OCI-M1 (cell line): ENCODE measurements around the gene DAB2IP.

Source experiments
- DNase-seq: peaks from one replicate; lab custom pipeline; 2025; lab: John Stamatoyannopoulos, UW

DAB2IP gene

DNA sequence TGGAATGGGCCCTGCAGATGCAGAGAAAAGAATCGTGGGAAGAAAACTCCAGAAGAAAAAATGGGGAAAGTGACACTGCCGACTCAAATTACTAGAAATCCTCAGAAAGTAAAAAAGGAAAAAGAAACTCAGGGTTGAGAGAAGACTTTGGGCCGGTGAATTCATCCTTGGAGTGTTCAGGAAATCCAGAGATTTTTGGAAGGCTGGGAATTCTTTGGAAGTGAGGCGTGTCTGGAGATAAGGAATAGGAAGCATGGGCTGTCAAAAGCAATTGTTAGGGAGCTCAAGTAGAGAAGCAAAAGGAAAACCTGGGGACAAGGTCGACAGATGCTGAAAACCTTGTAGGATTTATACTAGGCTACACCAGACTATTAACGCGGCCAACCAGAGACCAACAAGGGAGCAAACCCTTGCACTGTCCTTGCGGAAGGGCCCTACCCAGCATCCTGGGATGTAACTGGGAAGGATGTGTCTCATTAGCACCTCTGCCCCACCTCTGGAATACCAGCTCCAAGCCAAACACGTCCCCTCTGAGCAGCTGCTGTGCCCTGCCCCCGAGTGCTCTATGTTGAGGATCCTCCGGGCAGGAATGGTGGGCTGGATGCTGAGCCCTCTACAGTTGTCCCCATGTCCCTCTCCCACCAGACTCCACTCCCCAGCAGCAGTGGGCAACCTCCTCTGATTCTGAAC lies 11.6 kb downstream of the DAB2IP start:
- no peak for DNase-seq

DNA sequence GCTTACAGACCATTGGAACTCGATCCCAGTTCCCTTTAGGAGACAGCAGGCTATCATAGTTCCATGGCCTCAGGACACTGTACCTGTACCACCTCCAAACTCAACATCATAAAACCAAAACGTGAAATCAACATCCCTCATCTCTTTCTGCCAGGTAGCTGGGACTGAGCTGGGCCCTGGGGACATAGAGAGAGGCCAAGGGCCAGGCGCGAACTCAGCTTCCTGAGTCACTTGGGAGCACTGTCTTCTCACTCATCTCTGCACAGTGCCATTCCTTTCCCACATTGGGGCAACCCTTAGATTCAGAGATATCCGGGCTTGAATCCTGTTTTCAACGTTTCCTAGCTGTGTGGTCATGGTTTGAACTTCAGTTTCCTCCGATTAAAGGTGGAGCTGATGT lies 12.2 kb downstream of the DAB2IP start:
- DNase-seq: no peak

DNA sequence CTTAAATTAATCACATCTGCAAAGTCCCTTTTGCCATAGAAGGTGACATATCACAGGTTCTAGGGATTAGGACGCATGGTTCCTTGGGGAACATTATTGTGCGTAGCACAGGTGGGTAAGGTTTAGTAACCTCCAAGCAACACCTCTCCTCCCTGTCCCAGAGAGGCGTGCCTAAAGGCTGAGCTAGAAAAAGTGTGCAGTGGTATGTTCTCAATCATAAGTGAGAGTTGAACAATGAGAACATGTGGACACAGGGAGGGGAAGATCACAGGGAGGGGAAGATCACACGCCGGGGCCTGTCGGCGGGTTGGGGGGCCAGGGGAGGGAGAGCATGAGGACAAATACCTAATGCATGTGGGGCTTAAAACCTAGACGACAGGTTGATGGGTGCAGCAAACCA lies 14.9 kb downstream of the DAB2IP start:
- DNase-seq: no peak

DNA sequence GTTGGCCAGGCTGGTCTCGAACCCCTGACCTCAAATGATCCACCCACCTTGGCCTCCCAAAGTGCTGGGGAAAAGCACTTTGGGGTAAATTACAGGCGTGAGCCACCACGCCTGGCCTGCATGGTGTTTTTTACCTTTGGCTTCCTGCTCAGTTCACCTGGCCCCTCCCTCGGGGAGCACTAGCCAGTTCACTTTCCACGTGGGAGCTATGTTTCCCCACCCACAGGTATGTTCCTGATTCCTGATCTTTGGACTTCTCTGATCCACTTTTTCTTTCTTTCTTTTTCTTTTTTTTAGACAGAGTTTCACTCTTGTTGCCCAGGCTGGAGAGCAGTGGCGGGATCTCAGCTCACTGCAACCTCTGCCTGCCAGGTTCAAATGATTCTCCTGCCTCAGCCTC lies 15.8 kb downstream of the DAB2IP start:
- DNase-seq: no peak

DNA sequence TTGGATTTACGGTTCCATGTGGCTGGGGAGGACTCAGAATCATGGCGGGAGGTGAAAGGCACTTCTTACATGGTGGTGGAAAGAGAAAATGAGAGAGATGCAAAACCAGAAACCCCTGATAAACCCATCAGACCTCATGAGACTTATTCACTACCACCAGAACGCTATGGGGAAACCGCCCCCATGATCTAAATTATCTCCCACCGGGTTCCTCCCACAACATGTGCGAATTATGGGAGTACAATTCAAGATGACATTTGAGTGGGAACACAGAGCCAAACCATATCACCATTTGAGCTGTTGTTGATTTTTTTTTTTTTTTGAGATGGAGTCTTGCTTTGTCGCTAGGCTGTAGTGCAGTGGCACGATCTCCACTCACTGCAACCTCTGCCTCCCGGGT lies 16.5 kb downstream of the DAB2IP start:
- no peak for DNase-seq

DNA sequence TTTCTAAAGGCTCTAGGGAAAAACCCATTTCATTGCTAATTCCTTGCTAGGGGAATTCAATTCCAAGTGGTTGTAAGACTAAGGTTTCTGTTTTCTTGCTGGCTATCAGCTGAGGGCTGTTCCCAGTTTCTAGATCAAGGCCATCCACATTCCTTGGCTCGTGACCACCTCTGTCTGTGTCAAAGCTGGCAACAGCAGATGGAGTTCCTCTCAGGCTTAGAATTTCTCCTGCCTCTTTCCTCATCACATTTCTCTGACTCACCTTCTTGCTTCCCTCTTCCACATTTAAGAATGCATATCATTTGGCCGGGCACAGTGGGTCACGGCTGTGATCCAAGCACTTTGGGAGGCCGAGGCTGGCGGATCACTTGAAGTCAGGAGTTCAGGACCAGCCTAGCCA lies 19.0 kb downstream of the DAB2IP start:
- DNase-seq: no peak

DNA sequence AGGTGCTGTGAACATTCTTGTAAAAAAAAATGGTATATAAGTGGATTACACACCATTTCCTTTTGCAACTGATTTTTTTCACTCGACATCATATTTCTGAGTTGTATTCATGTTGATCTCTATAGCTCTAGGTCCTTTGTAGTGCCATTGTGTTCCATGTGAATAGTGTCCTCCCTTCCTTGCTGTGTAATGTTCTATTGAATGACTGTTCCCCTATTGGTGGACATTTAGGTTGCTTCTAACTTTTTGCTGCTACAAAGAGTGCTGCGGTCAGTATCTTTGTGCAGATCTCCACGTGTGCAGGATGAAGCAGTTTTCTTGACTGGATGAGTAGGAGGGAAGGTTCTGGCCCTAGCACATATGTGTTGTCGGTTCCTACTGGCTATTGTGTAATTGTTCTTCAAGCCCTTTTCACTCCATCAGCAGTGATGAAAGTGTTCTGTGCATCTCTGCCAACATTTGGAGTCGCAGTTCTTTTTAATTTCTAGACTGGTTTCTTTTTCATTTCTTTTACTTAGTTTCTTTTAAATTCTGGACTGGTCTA lies 20.2 kb downstream of the DAB2IP start:
- DNase-seq: no peak

DNA sequence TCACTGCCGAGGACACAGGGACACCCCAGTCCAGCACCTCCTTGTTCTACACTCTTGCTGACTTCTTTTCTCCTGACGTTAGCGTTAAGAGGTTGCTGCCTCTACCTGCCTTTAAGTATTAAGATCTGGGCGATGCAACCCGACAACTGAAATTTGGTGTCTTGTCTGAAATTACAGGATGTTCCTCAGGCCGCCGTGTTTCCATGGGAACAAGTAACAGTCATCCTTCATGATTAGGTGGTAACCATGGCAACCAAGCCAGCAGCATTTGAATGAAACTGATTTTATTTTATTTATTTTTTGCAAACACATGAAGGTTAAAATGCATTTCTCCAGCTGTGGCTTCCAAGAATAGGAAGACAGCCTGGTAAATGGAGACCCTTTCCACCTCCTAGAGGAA lies 20.8 kb downstream of the DAB2IP start:
- no peak for DNase-seq

DNA sequence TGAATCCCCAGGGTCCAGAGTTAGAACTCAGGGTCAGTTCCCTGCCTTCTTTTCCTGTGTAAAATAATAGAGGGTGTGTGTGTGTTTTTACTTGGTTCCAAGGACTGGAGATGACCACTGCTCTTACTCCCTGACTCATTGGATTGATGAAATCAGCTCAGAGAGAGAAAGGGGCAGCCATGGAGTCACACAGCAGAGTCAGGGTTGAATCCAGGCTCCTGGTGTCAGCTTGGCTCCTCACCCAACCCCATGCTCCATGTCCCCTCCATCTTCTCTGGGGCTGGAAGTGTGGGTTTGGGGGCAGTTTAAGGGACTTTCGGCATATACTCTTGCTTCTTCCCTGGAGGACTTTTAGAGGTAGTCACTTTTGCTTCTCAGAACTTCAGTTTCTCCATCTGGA lies 21.6 kb downstream of the DAB2IP start:
- no peak for DNase-seq

DNA sequence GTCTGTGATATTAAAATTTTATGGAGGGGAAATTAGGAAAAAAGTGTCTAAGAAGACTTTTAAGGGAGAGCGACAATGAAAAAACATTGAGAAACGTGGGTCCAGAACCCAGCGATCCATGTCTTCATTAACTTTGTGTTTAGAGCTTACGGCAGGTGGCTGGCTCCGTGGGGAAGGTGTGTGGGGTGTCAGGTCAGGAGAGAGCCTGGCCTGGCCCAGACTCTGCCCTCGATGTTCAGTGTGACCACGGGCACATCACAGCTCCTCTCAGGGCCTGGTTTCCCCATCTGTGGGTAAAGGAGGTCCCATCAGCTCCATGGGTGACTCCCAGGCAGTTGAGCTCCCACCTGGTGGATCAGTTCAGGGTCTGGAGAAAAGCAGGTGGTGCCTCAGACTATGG lies 22.1 kb downstream of the DAB2IP start:
- no peak for DNase-seq

DNA sequence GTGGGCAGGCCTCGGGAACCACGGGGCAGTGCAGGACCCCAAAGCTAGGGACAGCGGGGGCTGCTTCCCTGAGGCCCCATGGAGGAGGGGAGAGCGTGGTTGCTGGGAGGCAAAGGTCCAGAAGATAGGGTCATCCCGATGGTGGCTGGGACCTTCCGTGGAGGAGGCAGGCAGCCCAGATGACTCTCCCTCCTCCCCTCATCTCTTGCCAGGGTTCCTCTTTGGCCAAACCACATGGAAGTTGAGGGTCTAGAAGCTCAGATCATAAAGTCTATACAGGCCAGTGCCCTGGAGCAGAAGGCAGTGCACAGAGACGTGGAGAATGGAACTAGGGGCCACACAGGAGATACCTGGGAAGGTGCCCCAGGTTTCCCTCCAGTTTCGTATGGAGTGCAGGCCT lies 22.6 kb downstream of the DAB2IP start:
- no peak for DNase-seq

DNA sequence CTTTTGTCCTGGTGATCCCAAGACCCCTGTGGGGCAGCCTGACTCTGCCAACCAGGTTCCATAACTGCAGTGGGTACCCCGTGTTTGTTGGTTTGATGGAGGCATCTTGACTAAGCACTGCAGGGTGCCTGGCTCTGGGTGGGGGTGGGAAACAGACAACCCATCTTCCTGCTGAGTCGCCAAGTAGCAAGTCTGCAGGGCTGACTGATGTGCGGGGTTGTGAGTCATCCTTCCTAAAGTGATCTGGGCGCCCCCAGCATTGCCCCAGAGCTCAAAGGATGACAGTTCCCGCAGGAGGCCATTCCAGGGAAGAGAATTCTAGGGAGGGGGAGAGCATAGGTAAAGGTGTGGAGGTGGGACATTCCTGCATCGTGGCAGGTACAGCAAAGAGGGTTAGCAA lies 23.5 kb downstream of the DAB2IP start:
- no peak for DNase-seq

DNA sequence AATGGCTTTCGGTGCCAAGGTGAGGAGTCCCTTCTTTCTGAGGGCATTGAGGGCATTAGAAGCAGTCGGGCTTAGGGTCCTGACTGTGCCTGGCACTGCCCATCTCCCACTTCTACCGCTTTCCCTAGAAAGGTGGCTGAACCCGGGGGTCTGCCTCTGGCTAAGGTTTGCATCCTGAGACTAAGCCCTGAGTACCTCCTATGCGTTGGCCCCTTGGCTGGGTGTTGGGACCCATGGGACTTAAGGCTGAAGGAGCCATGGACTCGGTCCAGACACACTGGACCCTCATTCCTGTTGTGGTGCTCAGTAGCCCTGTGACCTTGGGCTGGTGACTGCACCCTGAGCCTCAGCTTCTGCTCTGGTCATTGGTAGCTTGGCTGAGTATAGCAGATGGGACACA lies 23.9 kb downstream of the DAB2IP start:
- DNase-seq: no peak

DNA sequence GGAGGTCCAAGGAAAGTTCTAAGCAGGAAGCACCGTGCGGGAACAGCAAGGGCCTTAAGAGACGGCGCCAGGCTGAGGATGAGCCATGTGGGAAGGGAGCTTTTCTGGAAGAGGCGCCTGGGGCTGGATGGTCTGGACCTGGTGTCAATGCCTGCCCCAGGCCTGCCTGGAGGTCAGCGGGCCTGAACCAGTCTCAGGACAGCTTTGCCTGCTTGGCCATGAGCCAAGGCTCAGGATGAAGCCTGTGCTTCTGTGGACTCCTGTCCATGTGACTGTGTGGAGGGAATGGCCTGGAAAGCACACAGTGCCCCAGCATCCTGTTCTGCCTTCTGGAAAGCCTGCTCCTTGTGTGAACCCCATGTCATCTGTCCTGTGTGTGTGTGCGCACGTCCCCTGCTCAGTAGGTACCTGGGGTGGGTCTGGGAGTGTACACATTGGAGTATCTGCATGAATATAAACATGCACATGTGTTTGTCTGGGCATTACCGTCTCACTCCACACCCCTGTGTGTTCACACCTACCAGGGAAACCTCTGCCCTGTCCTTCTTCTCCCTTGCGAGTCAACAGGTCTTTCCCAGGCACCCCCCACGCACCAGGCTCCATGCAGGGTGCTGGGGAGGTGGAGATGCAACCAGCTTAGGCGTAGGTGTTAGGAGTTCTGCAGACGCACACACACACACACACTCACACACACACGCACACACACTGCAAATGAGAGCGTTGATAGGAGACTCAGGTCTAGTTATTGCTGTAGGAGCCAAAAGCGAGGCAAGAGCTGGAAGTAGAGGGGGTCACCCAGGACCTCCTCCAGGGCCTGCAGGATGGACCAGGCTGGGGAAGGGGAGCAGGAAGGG lies 24.8 kb downstream of the DAB2IP start:
- DNase-seq: no peak

DNA sequence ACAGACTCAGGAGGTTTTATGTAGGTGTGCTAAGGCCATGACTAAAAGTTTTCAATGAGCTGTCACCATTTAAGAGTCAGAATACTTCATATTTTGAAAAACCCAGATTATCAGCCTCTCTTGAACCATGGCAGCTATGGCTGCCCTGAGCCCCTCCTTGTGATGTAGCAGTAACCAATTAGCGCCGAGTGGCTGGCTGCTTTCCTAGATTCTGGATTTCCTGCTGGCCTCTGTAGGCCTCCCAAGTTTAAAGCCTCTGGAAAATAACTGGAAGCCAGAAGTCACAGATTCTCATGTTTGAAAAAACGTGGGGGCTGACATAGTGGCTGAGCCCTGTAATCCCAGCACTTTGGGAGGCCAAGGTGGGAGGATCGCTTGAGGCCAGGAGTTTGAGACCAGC lies 25.5 kb downstream of the DAB2IP start:
- no peak for DNase-seq

DNA sequence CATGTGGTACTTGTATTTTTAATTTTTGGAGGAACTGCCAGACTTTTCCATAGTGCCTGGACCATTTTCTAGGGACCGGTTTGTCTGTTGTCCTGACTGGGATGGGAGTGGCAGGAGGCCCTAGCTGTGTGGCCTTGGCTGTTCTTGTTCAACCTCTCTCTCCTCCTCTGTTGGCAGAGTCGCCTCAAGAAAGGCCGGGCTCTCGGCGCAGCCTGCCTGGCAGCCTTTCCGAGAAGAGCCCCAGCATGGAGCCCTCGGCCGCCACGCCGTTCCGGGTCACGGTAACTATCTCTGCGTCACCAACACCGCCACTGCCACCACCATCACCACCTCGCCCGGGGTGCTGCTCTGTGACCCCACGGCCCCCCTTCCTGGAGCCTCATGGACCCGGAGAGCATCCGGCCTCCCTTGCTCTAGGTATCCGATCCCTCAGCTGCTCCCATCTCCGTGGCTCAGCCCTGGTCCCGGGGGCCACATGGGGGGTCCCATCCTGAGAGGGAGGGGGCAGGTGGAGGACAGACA lies 27.1 kb downstream of the DAB2IP start:
- no peak for DNase-seq

DNA sequence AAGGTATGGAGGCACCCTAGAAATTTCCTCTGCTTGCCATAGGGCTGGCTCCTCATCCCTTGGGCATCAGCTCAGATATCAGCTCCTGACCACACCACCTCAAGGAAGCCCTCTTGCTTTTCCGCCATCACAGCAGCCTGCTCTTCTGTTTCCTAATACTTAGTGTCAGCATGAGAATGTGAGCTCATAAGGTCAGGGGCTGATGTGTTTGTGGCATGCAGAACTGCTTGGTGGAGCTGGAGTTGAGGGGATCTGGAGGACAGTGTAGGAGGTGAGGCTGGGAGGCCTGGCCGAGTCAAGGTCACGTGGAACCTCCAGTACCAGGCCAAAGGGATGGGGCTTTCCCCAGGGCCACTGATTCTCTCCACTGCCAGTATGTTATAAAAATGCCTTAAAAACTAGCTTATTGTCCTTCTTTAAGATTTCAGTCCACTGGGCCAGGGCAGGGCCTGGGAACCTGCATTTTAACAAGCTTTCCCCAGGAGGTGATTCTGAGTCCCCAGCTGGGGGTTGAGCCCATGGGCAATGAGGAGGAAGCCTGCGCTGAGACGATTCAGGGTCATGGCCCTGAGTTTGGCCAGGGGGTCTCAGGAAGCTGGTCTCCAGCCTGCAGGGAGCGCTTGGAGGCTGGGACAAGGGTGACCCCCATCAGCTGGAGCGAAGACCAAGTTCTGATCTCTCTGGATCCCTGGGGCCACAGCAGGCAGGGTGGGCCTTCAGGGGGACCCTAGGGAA lies 28.6 kb downstream of the DAB2IP start:
- DNase-seq: no peak

DNA sequence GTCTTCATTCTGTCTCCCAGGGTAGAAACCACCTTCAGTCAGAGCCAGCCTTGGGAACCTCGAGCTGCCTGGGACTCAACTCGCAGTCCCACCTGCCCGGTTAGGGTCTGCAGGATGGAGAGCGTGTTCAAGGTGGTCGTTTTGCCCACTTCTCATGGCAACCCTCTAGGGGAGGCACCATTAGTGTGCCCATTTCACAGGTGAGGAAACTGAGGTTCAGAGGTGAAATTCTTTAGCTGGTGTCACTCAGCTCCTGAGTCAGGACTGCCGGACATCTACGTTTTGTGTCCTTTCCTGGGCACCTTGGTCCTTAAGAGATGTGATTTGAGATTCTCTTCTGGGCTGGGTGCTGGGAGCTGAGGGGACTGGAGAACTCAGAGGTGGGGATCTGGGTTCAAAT lies 30.0 kb downstream of the DAB2IP start:
- no peak for DNase-seq

DNA sequence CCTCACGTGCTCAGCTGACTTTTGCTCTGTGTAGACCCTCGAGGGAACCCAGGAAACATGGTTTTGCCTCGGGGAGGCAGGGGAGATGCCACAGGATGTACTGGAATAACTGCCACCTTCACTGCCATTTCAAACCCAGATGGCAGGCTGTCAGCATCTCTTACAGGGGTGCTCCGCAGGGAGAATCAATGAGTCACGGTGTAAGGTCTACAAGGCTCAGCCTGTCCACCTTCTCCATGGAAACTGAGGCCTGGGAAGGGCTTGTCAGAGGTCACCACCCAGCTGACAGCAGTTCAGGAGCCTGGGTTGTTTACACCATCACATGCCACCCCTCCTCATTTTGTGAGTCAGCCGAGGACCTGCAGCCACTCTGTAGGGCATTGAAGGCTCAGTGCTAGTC lies 30.8 kb downstream of the DAB2IP start:
- no peak for DNase-seq

DNA sequence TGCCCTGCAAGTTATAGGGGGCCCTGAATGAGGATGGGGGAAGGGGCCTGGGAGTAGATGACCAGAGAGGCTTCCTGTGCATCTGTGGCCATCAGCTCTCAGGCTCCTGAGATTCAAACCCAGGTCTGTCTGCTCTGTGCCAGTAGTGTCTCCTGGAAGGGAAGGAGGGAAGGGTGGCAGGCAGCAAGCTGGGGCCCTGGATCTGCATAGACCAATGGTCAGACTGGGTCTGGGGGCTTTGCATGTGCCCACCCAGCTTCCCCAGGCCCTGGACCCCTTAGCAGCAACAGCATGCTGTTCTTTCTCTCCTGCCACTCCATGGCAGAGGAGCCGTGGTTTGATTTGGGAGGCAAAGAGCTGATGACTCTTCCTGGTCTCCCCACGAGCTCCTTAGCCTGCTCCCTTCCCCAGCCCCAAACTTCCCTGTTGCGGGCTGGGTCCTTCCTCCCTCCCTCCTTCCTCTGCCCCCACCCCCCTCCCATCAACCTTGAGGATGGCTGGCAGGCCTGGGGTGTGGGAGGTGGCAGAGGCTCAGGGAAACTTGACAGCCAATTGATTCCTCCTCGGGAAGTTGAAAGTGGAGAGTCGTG lies 31.6 kb downstream of the DAB2IP start:
- no peak for DNase-seq

DNA sequence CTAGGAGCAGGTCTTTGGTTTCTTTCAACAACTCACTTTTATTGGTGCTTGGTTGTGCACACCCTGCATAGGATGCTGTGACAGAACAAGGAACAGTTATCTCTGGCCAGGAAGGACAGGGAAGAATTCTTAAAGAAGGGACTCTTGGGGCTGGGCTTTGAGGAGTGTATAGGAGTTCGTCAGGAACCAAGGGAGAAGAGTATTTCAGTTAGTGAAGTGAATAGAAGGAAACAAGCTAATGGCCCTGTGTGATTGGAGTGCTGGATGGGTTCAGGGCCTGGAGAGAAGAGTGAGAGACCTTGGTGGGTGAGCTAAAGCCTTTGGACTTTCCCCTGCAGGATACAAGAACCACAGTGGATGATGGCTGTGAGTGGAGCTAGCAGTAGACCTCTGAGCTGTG lies 32.2 kb downstream of the DAB2IP start:
- DNase-seq: no peak
